GM19099 (cell line): ENCODE results near the gene STAT3.

Source experiments
- POLR2A ChIP-seq: IDR thresholded peaks from 3 replicates; pipeline ENCODE4 v1.6.1; 2011; ENCODE audit warnings: low read depth; ENCODE audit not compliant: insufficient read length; ENCODE audit errors: extremely low read depth

STAT3 gene

DNA sequence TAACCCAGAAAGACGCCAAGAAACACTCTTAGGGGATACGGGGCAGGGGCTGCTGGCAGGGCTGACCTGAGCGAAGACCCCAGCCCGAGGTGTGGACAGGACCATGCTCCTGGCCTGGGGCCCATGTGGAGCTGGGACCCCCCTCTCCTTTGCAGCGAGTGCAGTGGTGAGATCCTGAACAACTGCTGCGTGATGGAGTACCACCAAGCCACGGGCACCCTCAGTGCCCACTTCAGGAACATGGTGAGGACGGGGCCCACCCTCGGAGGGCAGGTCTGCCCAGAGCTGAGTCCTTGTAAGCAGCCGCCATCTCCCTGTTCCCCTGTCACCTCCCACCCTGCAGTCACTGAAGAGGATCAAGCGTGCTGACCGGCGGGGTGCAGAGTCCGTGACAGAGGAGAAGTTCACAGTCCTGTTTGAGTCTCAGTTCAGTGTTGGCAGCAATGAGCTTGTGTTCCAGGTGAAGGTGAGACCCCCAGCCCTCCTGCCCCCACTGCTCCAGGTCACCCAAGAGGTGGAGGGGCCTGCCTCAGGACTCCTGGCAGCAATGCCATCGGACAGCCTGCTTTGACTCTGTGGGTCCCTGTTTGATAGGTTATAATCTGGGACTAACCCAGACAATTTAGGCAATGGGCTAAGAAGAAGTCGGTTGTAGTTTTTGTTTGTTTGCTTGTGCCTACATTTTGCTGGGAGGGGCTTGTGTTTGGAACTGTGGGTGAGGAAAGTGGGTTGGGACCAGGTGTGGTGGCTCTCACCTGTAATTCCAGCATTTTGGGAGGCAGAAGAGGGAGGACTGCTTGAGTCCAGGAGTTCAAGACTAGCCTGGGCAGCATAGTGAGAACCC, 83.8 kb downstream of the STAT3 start:
- TF ChIP-seq POLR2A = no peak

DNA sequence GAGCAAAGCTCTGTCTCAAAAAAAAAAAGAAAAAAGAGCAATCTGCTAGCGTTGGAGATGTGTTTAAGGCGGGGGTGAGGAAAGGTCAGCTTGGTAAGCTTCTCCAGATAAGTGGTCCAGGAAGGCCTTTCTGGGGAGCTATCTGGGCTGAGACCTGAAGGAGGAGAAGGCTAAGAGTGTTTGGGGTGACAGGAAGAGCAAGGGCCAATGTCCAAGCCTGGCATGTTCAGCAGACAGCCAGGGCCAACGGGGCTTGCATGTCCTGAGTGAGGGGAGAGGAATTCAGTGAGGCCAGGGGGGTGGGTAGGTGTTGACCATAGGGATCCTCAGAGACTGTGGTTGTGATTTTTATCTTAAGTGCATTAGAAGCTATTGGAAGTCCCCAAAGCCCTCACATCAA, 84.5 kb downstream of the STAT3 start:
- TF ChIP-seq POLR2A = no peak

DNA sequence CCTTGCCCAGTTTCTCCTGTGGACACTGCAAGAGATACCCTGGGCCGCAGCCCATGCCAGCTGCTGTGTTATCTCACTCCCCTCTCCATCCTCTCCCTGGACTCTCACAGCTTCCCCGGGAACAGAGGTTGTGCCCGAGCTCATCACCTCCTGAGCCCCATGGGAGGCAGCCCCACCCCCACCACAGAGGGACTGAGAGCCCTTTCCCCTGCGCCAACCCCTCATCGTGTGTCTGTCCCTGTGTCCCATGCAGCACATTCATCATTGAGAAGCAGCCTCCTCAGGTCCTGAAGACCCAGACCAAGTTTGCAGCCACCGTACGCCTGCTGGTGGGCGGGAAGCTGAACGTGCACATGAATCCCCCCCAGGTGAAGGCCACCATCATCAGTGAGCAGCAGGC, 87.2 kb downstream of the STAT3 start:
- TF ChIP-seq POLR2A = no peak

DNA sequence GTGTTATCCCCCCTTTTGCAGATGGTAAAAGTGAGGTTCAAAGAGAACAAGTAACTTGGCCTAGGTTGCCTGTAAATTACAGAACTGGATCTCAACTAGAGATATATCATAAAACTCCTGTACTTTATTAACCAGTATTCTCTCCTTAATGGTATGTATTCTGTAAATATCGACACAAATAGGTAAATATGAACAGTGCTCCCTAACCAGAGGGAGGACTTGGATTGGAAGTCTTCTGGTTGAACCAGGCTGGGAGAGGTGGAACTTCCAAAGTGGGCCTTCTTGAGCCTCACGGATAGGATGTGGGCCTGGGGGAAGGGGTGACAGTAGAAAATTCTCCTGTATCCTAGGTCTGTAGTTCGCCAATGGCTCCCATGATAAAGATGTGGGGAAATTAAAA, 92.2 kb downstream of the STAT3 start:
- TF ChIP-seq POLR2A = no peak

DNA sequence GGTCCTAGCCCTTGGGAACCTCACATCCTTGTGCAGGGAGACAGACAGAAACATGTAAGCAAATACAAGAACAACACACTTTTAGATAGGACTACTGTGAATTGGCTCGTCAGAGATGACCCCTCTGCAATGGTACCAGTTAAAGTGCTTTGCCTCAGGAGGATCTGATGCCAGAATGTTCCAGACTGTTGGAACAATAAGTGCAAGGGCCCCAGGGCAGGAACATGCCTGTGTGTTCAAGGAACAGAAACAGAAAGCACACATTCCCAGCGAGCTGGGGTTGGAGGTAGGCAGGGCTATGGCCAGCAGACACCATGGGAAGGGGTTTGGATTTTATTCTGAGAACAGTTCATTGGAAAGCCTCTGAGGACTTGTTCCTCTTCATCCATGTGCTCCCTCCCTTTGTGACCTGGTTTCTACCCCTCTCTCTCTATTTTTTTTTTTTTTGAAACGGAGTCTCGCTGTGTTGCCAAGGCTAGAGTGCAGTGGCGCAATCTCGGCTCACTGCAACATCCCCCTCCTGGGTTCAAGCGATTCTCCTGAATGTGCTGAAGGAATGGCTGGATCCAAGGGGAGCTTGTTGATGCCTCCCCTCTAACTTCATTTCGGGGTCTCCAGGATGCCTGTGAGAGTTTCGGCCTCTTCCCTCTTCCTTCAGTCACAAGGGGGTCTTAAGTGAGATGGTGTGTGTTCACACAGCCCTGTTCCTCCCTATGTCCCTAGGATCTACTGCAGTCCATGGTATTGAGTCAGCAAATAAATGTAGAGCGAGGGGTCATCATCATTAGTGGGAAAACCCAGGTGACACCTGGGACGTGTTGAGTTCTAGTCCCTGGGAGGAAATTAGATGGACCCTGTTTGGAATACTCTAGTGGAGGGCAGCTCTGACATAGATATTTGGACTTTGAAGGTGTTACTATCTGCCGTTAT, 93.5 kb downstream of the STAT3 start:
- TF ChIP-seq POLR2A = no peak

DNA sequence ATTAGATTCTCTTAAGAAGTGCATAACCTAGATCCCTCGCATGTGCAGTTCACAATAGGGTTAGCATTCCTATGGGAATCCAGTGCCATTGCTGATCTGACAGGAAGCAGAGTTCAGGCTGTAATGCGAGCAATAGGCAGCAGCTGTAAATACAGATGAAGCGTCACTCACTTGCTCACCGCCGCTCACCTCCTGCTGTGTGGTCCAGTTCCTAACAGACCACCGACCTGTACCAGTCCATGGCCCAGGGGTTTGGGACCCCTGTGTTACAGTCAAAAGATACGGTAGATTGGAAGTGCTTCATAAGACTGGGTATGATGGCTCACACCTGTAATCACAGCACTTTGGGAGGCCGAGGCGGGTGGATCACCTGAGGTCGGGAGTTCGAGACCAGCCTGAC, 97.1 kb downstream of the STAT3 start:
- no peak for TF ChIP-seq POLR2A

DNA sequence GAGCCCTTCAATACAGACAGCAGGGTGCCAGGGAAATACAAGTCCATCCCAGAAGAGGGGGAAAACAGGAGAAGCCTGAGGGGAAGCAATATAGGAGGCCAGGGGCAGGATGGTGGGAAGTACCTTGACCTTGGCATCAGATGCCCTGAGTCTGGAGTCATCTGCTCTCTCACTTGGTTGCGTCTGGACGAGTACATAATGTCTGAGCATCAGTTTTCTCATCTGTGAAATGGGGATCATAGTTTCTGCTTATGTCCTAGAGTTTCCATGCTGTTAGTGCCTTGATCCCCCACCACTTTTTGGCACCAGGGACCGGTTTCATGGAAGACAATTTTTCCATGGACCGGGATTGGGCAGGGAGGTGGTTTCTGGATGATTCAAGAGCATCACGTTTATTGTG, 97.7 kb downstream of the STAT3 start:
- TF ChIP-seq POLR2A = no peak

DNA sequence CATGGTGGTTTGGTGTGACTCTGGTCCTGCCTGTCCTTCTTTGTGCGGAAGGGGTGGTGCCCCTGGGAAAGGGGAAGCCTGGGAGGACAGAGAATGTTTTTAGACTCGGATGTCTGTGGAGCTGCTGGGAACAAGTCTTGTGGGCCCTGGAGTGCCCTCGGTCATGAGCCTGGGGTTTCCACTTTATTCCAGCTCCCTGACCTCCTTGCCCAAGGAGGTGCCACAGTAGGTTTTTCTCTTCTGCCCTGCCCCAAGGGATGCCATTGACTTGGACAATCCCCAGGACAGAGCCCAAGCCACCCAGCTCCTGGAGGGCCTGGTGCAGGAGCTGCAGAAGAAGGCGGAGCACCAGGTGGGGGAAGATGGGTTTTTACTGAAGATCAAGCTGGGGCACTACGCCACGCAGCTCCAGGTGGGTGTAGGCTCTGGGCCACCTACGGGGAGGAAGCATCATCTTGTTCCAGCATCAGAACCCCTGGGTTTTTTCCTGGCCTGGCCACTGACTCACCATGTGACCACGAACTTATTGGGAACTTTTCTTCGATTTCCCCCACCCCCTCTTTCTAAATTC, 98.5 kb downstream of the STAT3 start:
- TF ChIP-seq POLR2A = no peak

DNA sequence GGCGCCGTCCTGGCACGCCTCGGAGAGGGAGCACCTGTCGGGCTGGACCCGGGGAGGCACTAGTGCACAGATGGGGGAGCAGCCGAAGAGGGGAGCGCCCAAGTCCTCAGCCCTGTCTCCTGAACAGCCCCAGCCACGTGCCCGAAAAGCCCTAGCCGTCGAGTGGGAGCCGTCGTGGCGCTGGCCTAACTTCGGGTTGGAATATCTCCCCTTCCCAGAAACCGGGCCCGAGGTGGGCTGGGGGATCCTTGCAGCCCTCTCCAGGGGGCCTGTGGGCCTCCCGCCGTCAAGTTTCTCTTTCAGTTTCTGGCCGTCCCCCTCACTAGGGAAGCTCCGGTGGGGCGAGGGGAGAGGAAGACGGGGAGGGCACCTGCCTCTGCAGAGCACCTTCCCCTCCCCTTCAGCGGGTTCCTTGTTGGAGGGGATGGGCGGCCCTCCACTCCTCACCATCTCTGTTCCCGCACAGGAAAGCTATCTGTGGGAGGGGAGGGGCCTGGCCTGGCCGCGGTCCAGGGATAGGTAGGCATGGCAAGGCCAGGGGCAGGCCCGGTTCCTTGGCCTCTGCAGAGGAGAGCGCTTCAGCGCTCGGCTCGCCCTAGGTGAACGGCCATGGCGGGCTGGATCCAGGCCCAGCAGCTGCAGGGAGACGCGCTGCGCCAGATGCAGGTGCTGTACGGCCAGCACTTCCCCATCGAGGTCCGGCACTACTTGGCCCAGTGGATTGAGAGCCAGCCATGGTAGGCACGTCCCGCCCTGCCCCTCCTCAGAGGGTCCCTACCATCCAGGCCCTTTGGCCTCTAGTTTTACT, 99.2 kb downstream of the STAT3 start:
- TF ChIP-seq POLR2A = peak; percentile 2

DNA sequence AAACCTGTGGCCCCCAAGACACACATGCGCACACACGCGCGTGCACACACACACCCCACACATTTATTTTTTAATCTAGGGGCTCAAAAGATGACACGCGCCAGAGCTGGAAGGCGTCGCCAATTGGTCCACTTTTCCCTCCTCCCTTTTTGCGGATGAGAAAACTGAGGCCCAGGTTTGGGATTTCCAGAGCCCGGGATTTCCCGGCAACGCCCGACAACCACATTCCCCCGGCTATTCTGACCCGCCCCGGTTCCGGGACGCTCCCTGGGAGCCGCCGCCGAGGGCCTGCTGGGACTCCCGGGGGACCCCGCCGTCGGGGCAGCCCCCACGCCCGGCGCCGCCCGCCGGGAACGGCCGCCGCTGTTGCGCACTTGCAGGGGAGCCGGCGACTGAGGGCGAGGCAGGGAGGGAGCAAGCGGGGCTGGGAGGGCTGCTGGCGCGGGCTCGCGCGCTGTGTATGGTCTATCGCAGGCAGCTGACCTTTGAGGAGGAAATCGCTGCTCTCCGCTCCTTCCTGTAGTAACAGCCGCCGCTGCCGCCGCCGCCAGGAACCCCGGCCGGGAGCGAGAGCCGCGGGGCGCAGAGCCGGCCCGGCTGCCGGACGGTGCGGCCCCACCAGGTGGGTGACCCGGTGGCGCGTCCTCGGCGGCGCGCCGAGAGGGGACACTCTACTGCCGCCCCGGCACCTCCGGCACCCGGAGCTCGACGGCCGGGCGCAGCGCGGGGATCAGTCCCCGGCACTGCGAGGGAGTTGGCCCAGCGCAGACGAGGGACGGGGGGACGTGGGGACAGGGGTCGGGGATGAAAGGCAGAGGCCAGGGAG, 100.1 kb downstream of the STAT3 start, which contains the start of gene STAT5A:
TSS of gene STAT5A (plus strand) at position 522 of the 826 bp plus-strand sequence. CDS start 914 bp downstream, outside the sequence.
- TF ChIP-seq POLR2A = peak; percentile 73

DNA sequence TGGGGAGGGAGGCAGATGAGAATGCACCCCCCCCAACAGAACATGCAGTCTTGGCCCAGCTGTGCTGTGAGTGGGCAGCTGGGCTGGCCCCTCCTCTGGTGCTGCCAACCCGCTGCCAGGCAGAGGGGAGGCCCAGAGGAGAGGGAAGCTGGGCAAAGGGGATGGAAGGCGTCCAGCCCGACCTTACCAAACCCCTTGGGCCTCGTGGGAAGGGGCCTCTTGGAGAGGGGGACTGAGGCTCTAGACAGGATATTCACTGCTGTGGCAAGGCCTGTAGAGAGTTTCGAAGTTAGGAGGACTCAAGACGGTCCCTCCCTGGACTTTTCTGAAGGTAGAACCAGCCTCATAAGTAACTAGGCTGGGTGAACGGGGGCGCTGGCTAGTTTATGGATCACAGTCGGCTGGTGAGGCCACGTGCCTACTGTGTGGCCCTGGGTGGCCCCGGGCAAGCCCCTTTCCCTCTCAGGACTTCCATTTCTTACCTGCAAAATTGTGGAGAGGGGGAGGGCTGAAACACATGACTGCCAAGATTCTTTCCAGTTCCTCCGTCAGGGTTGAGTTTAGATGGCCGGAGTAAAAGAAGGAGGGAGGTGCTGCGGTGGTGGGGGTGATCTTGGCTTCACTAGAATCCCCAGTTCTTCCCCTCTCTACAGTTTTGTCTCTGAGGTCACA, 100.8 kb downstream of the STAT3 start:
- peak; percentile 69 for TF ChIP-seq POLR2A

DNA sequence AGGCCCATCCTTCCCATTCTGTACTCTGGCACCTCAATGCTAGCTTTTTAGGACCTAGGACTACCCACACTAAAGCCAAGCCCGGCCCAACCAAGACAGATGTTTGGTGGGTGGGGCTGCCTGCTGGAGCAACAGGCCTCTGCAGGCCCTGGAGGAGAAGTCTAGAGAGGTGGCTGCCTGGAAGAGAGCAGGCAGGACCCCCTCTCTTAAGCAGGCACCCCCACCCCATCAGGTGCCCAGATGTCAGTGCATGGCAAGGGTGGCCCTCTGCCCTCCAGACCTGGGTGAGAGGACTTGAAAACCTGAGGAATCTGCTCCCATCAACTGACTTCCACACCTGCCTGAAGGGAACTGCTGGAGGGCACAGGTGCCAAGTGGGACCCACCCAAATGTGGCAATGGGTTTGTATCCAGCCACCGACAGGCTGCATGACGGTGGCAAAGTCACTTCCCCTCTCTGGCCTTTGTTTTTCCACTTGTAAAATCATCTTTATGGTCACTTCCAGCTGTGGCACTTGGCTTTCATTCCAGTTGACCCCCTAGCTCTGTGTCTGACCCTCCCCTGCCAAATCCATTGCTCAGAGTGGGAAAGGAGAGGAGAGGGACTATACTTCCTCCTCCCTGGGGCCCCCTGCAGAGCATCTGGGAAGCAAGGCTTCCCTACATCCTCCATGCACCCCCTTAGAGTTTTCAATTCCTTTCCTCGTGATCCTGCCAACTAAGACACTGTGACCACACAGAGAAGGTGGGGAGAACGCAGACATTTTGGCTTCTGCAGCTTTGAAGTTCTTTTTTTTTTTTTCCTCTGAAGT, 101.6 kb downstream of the STAT3 start:
- TF ChIP-seq POLR2A = no peak
